Gastrocnemius medialis (tissue), 4 donors: ENCODE measurements around the gene CDC37L1. TPM values are rescaled to one million over a fixed set of nuclear protein-coding genes. Genes with fewer than 3 reads are reported as not detected.

Source experiments
- ATAC-seq, 2 donors: fragments of 150-250 bp; one replicate each; pipeline ENCODE4 v1.9.1; 2016
- DNase-seq, 2 donors: peaks; one replicate each; pipeline ENCODE4 v3.0.0-alpha.2; 2019
- H3K27ac ChIP-seq, 4 donors: fragments of 200-600 bp; sonication (generic); 1 replicate in 1 of 4; 2 replicates in 3 of 4; pipeline ENCODE4 v1.5.1; 2016 to 2018; ENCODE audit warnings: mild to moderate bottlenecking in 2 of 4, moderate library complexity in 1 of 4
- H3K27me3 ChIP-seq, 3 donors: fragments of 200-600 bp; sonication (generic) in 2 of 3; 1 replicate in 1 of 3; 2 replicates in 2 of 3; pipeline versions ENCODE4 v1.5.1 to v1.6.0; 2016 to 2019; ENCODE audit warnings: mild to moderate bottlenecking in 1 of 3, moderate library complexity in 1 of 3
- H3K36me3 ChIP-seq, 2 donors: fragments of 200-600 bp; sonication (generic) in 1 of 2; one replicate each; pipeline ENCODE4 v1.5.1; 2017 to 2018
- H3K4me1 ChIP-seq, 2 donors: fragments of 200-600 bp; sonication (generic) in 1 of 2; one replicate each; pipeline ENCODE4 v1.5.1; 2016 to 2017; ENCODE audit warnings: mild to moderate bottlenecking in 2 of 2
- H3K4me3 ChIP-seq, 4 donors: fragments of 200-600 bp; sonication (generic) in 3 of 4; 1 replicate in 1 of 4; 2 replicates in 3 of 4; pipeline ENCODE4 v1.5.1; 2016 to 2019; ENCODE audit warnings: mild to moderate bottlenecking in 2 of 4
- H3K9me3 ChIP-seq, 3 donors: fragments of 200-600 bp; sonication (generic) in 2 of 3; 1 replicate in 1 of 3; 2 replicates in 2 of 3; pipeline ENCODE4 v1.5.1; 2016 to 2019
- CTCF ChIP-seq, 5 experiments: fragments of 450-650 bp in 3 of 5; fragments of 200-600 bp in 2 of 5; sonication (generic) in 2 of 5; IDR thresholded peaks in 4 of 5; conservative IDR thresholded peaks in 1 of 5; 1 replicate in 4 of 5; 2 replicates in 1 of 5; pipeline ENCODE4 v1.5.1; 2016 to 2019; ENCODE audit warnings: antibody characterized with exemption in 5 of 5, mild to moderate bottlenecking in 3 of 5, moderate library complexity in 3 of 5
- POLR2A ChIP-seq, 2 donors: fragments of 450-650 bp; IDR thresholded peaks; one replicate each; pipeline ENCODE4 v1.6.1; 2017; ENCODE audit warnings: antibody characterized with exemption in 2 of 2, mild to moderate bottlenecking in 2 of 2, moderate library complexity in 2 of 2
- in situ Hi-C, 4 donors: fragments of 200-750 bp; cut with MboI; loops; one replicate each; pipeline versions ENCODE4 v1.15.0 to v1.8.0; 2017; ENCODE audit warnings: low sequenced_read_pairs in 4 of 4
- intact Hi-C: fragments of 100-400 bp; cut with DNase I; formaldehyde crosslinking; loops from one replicate; pipeline ENCODE4 v1.15.1; 2023; ENCODE audit warnings: low total_unique reads
- total RNA-seq, 4 donors: library from RNA; depleted of rRNA; stranded (reverse); fragments of >200 nt; gene quantifications; one replicate each; pipeline versions ENCODE4 v1.1.0 to v1.2.3, GENCODE V29; 2016

CDC37L1 gene
- total RNA-seq, 4 donors from 2014 or later, result 91.1 to 157 (median 131) TPM

GRCh38 chr9:4709380-4709779 is 30.0 kb downstream of the CDC37L1 start:
- H3K9me3 ChIP-seq, result no peaks in the 10 kb centered on the region
- DNase-seq (no peak), ATAC-seq (no peak)
- in situ Hi-C loops, result loop anchor here in 1 of 4 donors (25.0 kb wide), 1 partner anchor 103 kb away; no protein-coding TSS in a partner anchor
- no peak overlapping the region for H3K4me3 ChIP-seq
- H3K27me3 ChIP-seq, result no peaks in the 10 kb centered on the region
- H3K4me1 ChIP-seq, result peaks cover 6 to 15% of the 10 kb centered on the region in 2 donors
- H3K27ac ChIP-seq, result no peak overlapping the region
- peaks cover 5 to 31% of the 10 kb centered on the region in 2 donors for H3K36me3 ChIP-seq
- intact Hi-C loops, result no loop called here
- TF ChIP-seq POLR2A (IDR thresholded peaks at IDR 0.05) (no peak), CTCF (IDR thresholded peaks at IDR 0.05 in 4 of 5, conservative IDR thresholded peaks at IDR 0.05 in 1 of 5) (no peak)

GRCh38 chr9:4713849-4714248 is 34.5 kb downstream of the CDC37L1 start:
- intact Hi-C loops, result no loop called here

GRCh38 chr9:4714266-4715016 is 35.1 kb downstream of the CDC37L1 start:
- Histone ChIP-seq H3K4me3 (no peak overlapping the region), H3K27me3 (no peaks in the 10 kb centered on the region), H3K4me1 (peaks cover 14 to 18% of the 10 kb centered on the region in 2 donors), H3K36me3 (peaks cover 0 to 41% of the 10 kb centered on the region in 2 donors), H3K9me3 (no peaks in the 10 kb centered on the region), H3K27ac (no peak overlapping the region)
- no peak for ATAC-seq
- in situ Hi-C loops, result loop anchor here in 1 of 4 donors (25.0 kb wide), 1 partner anchor 98 kb away; no protein-coding TSS in a partner anchor
- no peak for DNase-seq
- intact Hi-C loops, result no loop called here
- TF ChIP-seq CTCF (IDR thresholded peaks at IDR 0.05 in 4 of 5, conservative IDR thresholded peaks at IDR 0.05 in 1 of 5), result no peak
- TF ChIP-seq POLR2A (IDR thresholded peaks at IDR 0.05), result no peak

More at GRCh38 chr9:4713849-4714248, 34.5 kb downstream of the CDC37L1 start:
- no peak for DNase-seq
- no peaks in the 10 kb centered on the region for H3K9me3 ChIP-seq
- H3K27me3 ChIP-seq, result no peaks in the 10 kb centered on the region
- TF ChIP-seq CTCF (IDR thresholded peaks at IDR 0.05 in 4 of 5, conservative IDR thresholded peaks at IDR 0.05 in 1 of 5) (no peak), POLR2A (IDR thresholded peaks at IDR 0.05) (no peak)
- H3K4me3 ChIP-seq, result no peak overlapping the region
- H3K36me3 ChIP-seq, result peaks cover 0 to 35% of the 10 kb centered on the region in 2 donors
- no peak for ATAC-seq
- in situ Hi-C loops, result loop anchor here in 1 of 4 donors (25.0 kb wide), 1 partner anchor 98 kb away; no protein-coding TSS in a partner anchor
- no peak overlapping the region for H3K27ac ChIP-seq
- peaks cover 14 to 17% of the 10 kb centered on the region in 2 donors for H3K4me1 ChIP-seq

- H3K4me3 ChIP-seq, result no peak overlapping the region
- intact Hi-C loops (no loop called here), in situ Hi-C loops (loop anchor here in 1 of 4 donors (25.0 kb wide), 1 partner anchor 96 kb away; no protein-coding TSS in a partner anchor)
- TF ChIP-seq POLR2A (IDR thresholded peaks at IDR 0.05) (no peak), CTCF (IDR thresholded peaks at IDR 0.05 in 4 of 5, conservative IDR thresholded peaks at IDR 0.05 in 1 of 5) (no peak)
- peaks cover 0 to 52% of the 10 kb centered on the region in 2 donors for H3K36me3 ChIP-seq
- DNase-seq, result no peak
- no peaks in the 10 kb centered on the region for H3K27me3 ChIP-seq
- H3K27ac ChIP-seq, result no peak overlapping the region
- ATAC-seq, result no peak
- H3K9me3 ChIP-seq, result no peaks in the 10 kb centered on the region
- peaks cover 14 to 18% of the 10 kb centered on the region in 2 donors for H3K4me1 ChIP-seq
Measured at GRCh38 chr9:4716163-4716562, 36.8 kb downstream of the CDC37L1 start.
